G401.6 (cell line): ENCODE measurements around the gene SSR4.
"Not testable (repeated sequence)": the region's sequence is repeated elsewhere in the genome, so short reads cannot be mapped to it uniquely, and the experiment has no call there.

ENCODE experiments used
- FAIRE-seq: peaks from 2 replicates; lab custom pipeline; 2012; peaks lifted over from hg19 to GRCh38; lab: Jason Lieb, UNC

The SSR4 gene

DNA sequence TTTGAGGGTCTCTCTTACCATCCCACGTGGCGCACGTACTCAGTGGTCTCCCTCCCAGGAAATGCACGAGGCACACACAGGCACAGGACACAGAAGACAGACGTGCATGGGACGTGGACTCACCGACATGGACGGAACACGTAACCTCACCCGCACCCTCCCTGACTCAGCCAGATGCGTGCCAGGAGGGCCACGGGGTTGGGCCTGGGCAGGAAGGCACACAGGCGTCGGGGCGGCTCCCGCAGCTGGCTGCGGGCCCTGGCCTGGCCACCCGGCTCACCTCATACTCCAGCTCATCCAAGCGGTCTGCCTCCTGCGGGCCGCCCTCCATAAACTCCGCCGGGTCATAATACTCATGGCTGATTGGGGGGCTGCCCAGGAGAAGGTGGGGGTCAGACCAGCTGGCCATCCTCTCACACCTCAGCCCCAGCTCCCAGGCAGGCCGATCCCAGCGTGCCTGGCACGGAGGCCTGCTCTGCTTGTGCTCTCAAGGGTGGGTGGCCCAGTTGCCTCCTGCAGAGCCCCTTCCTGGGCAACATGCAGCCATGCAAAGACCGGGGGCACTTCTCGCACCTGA lies 12.6 kb downstream of the SSR4 start:
- no peak for FAIRE-seq

GRCh38 chrX:153807976-153808375 lies 13.5 kb downstream of the SSR4 start:
- FAIRE-seq, result no peak

DNA sequence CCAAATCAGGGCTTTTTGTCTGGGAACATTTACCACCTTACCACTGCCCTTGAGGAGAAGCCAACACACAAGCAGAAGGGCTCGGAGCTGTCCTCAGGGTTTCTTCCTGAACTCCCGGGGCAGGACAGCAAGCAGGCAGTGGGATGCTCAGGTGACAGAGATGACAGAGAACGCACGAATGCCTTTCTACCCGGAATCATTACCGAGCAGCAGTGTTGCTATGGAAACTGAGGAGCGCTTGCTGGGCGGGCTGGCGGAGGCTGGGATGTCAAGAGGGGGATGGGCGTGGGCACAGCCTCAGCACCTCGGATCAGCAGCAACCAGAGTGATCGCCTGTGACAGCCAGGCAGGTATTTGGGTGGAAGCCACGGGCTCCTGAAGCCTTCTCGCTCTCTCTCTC lies 17.8 kb downstream of the SSR4 start:
- FAIRE-seq, result no peak

- FAIRE-seq, result no peak
Observed at GRCh38 chrX:153813161-153813560, 18.7 kb downstream of the SSR4 start.

GRCh38 chrX:153814591-153815315 lies 20.3 kb downstream of the SSR4 start:
- no peak for FAIRE-seq

DNA sequence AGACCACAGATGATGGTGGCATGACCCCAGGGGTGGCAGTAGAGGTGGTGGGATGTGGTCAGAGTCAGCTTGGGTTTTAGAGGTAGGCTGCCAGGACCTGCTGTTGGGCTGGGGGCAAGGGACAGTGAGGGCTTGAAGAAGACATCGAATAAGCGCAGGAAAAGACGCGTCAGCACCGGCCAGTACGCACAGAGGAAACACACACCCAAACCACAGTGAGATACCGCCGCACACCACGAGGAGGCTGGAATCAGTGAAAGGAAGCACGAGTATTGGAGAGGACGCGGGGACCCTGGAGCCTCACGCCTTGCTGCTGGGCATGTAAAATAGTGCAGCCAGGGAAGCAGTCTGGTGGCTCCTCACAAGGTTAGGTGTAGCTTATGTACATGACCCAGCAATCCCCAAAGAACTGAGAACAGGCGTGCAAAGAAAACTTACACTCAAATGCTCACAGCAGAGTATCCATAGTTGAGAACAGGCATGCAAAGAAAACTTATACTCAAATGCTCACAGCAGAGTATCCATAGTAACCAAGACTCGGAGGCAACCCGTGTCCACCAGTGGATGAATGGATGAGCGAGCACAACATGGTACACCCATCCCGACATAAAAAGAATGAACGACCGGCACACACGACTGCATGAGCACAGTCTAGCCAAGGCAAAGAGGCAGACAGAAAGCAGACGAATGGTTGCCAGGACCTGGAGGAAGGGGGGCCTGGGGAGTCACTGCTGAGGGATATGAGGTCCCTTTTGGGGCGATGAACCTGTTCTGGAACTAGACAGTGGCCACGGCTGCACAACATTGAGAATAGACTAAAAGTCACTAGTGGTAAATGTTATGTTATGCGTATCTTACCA lies 22.6 kb downstream of the SSR4 start:
- no peak for FAIRE-seq

DNA sequence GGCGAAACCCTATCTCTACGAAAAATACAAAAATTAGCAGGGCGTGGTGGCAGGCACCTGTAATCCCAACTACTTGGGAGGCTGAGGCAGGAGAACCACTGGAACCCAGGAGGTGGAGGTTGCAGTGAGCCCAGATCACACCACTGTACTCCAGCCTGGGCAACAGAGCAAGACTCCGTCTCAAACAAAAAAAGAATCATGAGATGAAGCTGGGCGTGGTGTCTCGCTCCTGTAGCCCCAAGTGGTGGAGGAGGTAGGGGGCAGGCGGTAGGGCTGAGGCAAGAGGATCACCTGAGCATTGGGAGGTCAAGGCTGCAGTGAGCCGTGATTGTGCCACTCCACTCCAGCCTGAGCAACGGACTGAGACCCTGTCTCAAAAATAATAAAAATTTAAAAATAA lies 23.6 kb downstream of the SSR4 start:
- FAIRE-seq, result not testable (repeated sequence)

DNA sequence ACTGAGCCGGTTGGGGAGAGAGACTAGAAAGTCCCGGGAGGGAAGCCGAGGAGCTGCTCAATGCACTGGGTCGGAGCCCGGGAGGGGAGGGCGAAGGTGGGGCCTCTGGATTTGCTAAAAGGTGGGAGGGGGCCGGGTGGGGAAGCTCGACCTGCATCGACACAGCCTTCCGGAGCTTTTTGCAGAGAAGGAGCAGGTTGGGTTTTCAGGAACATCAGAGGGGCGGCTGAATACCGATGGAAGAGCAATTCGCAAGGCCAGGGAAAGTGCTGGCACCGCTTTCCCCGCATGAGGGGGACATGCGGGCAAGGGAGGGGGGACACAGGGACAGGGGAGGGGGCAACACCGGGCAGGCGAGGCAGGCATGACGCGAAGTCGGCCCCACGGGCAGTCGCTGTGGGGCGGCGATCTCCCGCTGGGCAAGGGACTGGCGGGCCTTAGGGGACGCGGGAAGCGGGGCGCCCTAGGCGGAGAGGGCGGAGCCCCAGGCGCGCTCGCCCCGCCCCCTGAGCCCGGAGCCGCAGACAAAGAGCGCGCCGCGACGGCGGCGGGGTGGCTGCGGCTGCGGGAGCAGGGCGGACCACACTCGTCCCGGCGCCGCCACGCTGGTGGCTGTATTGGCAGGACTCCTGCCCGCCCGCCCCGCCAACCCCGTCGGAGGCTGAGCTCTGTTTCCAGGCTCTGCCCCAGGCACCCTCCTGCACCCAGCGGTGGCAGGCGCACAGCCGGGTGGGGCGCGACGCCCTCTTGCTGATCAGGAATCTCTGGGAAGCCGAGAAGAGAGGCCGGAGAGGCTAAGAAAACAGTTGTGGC lies 24.3 kb downstream of the SSR4 start:
- FAIRE-seq, result no peak

DNA sequence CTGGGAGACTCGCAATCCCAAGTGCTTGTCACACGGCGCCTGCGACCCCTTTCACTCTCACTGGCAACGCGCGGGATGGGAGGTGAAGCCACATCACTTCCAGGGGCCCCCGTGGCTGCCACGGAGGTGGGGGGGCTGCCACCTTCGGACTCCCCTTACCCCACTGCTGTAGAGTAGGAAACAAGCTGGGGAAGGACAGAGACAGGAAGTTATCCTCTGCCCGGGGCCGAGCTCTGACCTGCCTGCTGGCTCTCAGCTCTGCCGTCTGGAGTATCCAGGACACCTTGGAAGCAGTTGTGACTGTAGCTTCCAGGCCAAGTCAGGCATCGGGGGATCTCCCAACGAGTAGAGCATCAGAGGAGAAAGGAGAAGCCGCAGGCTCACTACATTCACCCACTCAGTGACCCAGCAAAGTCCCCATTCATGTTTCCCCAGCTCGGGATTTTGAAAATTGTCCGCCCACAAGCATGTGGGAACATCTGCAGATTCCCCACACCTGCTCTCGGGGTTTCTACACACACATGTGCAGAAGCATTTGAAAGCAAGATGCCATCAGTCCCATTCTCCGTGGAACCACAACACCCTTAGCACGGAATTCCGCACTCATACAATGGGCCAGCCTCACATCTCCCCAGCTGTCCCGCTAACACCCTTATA lies 25.0 kb downstream of the SSR4 start:
- FAIRE-seq, result no peak

DNA sequence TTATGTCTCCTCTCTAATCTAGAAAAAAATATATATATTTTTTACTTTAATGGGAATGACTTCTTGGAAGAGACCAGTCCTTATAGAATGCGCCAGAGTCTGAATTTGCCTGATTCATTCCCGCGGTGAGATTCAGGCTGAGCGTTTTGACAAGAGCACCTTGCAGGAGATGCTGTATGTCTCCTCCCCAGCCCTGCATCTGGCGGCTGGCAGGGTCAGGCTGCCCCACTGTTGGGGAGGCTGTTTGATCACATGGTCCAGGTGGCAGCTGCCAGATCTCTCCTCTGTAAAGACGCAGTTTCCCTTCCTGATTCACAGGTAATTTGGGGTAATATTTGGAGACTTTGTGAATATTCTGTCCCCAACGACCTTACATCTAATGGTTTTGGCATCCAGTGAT lies 26.1 kb downstream of the SSR4 start:
- FAIRE-seq, result no peak

DNA sequence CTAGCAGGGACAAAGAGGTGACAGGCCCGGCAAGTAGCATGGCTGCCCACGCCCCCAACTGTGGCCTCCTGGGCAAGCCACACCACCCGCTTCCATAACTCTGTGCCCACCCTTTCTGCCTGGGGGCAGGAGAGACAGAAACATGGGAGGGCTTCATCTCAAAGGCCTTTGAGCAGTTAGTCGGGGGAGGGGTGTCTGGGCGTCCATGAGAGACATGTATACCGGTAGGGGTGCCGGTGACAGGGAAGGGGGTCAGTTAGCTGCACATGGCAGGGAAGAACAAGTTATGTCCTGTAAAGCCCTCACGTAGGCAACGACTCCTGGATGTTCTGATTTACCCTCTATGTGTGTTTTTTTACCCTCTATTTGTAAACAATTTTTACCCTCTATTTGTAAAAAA lies 26.6 kb downstream of the SSR4 start:
- FAIRE-seq, result no peak

GRCh38 chrX:153824348-153824747 lies 29.9 kb downstream of the SSR4 start:
- no peak for FAIRE-seq

DNA sequence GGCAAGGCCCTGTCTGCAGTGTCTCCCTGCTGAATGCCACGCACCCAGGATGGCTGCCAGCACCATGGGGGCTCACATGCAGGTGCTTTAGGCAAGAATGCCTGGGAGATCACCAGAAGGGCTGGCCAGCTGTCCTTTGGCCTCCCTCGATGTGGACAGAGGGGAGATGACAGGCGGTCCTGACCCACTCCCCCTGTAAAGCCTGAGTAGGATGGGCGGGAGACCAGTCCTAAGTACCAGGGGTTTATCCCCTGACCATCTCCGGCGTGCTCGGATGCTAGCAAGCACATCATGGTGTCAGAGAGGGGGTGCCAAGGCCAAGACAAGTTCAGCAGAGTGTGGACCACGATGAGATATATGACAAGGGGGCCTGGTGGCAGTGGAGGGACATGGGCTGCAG lies 30.6 kb downstream of the SSR4 start:
- no peak for FAIRE-seq

GRCh38 chrX:153827016-153827415 lies 32.5 kb downstream of the SSR4 start:
- no peak for FAIRE-seq

GRCh38 chrX:153827903-153828302 lies 33.4 kb downstream of the SSR4 start:
- FAIRE-seq, result no peak

DNA sequence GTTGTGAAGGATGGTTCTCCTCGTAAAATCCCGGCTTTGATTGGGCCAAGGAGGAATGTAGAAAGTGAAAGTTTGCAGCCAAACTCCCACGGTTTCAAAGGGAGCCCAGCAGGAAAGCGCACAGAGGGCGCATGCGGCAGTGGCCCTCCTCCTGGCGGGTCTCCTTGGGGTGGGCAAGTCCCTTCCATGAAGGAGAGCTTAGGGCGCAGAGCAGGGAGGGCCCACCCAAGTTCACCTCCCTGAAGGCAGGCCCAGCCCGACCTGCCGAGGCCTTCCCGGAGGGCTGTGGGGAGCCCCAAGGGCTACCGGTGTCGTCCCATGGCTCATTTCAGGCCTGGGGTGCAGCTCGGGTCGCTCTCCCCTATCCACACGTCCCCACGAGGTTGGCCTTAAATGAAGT lies 33.8 kb downstream of the SSR4 start:
- FAIRE-seq, result no peak

GRCh38 chrX:153828723-153829548 lies 34.5 kb downstream of the SSR4 start:
- peak; percentile 50 for FAIRE-seq

- FAIRE-seq, result no peak
Observed at GRCh38 chrX:153829549-153829798, 35.0 kb downstream of the SSR4 start.

- no peak for FAIRE-seq
Observed at GRCh38 chrX:153829799-153830639, 35.6 kb downstream of the SSR4 start, which contains the start of gene PDZD4. PDZD4 (minus strand) TSS chrX:153830544; CDS start chrX:153830298, 246 bp downstream.
